ENCODE measurements around the gene TOMT.
A peak's percentile ranks its signal among the peaks of the same experiment; 100 is the strongest.
"Not testable (repeated sequence)": the region's sequence is repeated elsewhere in the genome, so short reads cannot be mapped to it uniquely, and the experiment has no call there.

TOMT gene

DNA sequence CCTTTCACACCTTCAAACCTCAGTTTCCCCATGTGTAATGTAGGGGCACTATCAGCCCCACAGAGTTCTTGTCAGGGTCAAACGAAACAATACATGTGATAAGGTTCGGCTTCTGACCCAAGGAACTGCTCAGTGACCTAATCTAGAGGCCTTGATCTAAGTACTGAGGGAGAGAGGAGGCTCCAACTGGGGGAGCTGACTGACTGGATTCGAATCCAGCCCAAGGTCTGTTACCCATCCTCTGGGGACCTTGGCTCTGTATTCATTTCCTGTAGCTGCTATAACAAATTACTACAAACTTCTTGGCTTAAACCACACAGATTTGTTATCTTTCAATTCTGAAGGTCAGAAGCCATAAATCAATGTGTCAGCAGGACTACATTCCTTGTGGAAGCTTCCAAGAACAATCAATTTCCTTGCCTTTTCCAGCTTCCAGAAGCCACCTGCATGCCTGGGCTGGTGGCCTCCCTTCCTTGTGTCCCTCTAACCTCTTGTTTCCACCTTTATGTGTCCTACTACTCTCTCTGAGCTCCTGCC is 17.5 kb downstream of the TOMT start:
- FAIRE-seq = no peak
- no peak for DNase-seq (ENCODE audit: insufficient read length, low spot score)

DNA sequence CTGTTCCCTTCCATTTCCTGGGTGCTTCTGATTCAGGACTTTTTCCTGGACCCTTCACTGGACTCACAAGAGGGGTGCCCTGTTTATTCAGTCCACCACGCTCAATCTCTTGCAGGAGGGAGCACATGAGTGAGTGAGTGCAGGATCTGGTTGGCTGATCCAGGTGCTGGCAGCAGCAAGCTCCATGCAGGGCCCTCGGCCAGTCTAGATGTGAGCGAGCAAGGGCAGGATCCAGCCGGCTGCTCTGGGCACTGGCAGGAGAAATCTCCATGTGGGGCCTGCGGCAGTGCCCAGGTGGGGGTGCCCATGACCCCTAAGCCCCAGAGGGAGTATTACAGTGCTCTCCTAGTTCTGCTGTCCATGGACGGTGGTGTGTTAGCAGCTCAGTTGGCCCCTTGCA is 18.3 kb downstream of the TOMT start:
- DNase-seq (ENCODE audit: insufficient read length, low spot score) (no peak), FAIRE-seq (no peak)

GRCh38 chr11:72125956-72126355 is 20.2 kb downstream of the TOMT start:
- DNase-seq (ENCODE audit: insufficient read length, low spot score) = no peak
- no peak for FAIRE-seq

DNA sequence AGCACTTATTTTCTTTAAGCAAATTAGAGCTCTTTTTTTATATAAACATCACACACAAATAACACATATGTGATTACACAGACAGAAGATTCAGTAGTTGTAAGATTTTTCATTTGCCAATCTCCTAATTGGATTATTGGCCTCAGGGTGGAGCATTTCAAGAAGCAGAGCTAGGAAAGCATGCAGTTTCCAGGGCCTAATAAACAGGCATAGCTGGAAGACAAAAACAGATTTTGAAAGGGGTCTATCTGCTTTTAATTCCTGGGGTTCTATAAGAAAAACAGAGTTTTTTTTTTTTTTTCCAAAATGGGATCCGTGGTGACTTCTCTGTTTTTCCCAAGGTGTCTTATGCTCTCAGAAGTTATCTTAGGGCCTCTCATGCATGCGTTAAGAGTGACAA is 22.2 kb downstream of the TOMT start:
- DNase-seq (ENCODE audit: insufficient read length, low spot score) = no peak
- FAIRE-seq = no peak

DNA sequence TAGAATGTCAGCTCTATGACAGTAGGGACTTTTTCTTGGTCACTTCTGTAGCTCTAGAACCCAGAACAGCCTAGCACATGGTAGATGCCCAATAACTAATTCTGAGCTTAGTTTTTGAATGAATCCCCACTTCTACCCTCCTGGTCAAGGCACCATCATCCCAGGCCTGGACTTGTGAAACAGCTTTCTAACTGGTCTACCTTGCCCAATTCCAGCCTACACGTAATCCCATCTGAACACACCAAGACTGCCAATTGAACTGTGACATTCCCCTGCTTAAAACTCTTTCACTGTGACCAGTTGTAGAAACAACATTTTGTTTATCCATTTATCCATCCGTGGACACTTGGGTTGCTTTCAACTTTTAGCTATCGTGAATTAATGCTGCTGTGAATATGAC is 23.7 kb downstream of the TOMT start:
- DNase-seq (ENCODE audit: insufficient read length, low spot score) (no peak), FAIRE-seq (peak; percentile 4)

GRCh38 chr11:72132646-72133045 is 26.9 kb downstream of the TOMT start:
- no peak for FAIRE-seq

GRCh38 chr11:72135473-72135872 is 29.7 kb downstream of the TOMT start, which contains the start of gene FOLR3:
Gene FOLR3, plus strand, starts transcription at chr11:72135725. Its CDS starts 228 bp downstream, at chr11:72135953.
- not testable (repeated sequence) for DNase-seq (ENCODE audit: insufficient read length, low spot score); FAIRE-seq

More at GRCh38 chr11:72132646-72133045, 26.9 kb downstream of the TOMT start:
- no peak for DNase-seq (ENCODE audit: insufficient read length, low spot score)

DNA sequence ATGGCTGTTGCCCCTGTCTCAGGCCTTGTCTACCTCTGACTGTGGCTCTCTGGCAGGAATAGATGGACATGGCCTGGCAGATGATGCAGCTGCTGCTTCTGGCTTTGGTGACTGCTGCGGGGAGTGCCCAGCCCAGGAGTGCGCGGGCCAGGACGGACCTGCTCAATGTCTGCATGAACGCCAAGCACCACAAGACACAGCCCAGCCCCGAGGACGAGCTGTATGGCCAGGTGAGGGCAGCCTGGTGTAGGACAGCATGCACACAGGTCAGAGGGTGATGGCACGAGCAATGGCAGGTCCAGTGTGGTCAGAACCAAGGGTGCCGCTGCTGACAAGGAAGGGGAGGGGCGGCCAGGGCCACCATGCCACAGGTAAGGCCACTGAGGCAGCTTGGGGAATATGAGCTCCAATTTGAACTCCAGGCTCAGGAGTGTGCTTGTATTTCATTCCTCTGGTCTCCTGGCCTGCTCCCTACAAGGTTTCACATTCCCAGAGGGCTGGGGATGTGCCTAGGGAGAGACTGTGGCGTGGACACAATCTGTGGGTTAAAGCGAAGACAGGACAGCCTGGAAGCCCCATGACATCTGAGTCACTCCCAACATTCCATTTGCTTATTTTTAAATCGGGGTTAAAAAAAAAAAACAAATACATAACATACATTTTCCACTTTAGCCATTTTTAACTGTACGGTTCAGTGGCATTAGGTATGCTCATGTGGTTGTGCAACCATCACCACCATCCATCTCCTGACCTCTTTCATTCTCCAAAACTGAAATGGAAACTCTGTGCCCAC is 30.4 kb downstream of the TOMT start:
- no peak for DNase-seq (ENCODE audit: insufficient read length, low spot score)
- peak; percentile 63 for FAIRE-seq

DNA sequence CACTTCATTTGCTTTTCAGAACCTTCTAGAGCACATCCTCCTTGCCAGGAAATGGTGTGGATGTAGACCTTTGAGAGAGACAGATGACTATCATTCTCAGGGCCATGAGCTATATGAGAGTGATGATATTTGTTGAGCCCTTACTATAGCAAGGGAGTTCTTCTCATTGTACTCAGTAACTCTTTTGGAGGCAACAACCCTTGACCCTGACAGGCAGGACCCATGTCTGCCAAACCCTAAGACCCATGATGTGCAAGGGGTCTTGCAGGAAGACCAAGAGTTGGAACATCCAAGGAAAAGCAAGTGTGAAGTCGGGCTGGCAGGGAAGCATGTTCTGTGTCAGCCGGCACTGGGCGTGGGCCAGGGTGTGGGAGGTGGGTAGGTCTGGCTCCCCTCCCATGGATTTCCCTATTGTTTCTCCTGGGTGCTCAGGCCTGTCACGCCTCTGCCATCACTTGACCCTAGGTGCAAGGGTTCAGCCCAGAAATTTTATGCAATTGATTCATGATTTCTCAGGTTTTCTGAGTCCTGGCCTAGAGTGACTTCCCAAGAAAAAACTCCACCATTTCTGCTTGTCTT is 31.0 kb downstream of the TOMT start:
- DNase-seq (ENCODE audit: insufficient read length, low spot score) = no peak
- FAIRE-seq = peak; percentile 73

DNA sequence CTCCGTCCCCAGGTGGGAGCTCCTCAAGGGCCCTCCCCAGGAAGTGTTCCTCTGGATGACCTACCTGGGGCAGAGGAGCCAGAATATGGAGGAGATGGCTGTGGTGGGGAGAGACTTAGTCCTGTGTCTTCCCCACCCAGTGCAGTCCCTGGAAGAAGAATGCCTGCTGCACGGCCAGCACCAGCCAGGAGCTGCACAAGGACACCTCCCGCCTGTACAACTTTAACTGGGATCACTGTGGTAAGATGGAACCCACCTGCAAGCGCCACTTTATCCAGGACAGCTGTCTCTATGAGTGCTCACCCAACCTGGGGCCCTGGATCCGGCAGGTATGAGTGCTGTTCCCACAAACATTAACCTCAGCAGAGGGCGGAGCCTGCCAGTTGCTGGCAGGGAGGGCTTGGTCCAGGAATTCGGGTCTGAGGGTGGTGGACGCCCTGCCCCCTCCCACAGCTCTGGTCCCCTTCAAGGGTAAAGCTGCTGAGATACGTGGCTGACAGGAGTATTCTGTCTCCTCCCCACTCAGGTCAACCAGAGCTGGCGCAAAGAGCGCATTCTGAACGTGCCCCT is 33.2 kb downstream of the TOMT start:
- DNase-seq (ENCODE audit: insufficient read length, low spot score) (no peak), FAIRE-seq (no peak)

- DNase-seq (ENCODE audit: insufficient read length, low spot score) (no peak), FAIRE-seq (no peak)
These were observed 33.8 kb downstream of the TOMT start for GRCh38 chr11:72139500-72139899.

GRCh38 chr11:72140661-72141060 is 34.9 kb downstream of the TOMT start:
- DNase-seq (ENCODE audit: insufficient read length, low spot score) = no peak
- FAIRE-seq = no peak

GRCh38 chr11:72141066-72141465 is 35.3 kb downstream of the TOMT start:
- DNase-seq (ENCODE audit: insufficient read length, low spot score) (peak; percentile 71), FAIRE-seq (peak; percentile 86)

- DNase-seq (ENCODE audit: insufficient read length, low spot score); FAIRE-seq: not testable (repeated sequence)
These were observed 36.4 kb downstream of the TOMT start for GRCh38 chr11:72142086-72142485.

- not testable (repeated sequence) for DNase-seq (ENCODE audit: insufficient read length, low spot score); FAIRE-seq
These were observed 36.8 kb downstream of the TOMT start for GRCh38 chr11:72142543-72142942.

GRCh38 chr11:72144807-72145565 is 39.3 kb downstream of the TOMT start:
- FAIRE-seq (peak; percentile 77), DNase-seq (ENCODE audit: insufficient read length, low spot score) (peak; percentile 51)

DNA sequence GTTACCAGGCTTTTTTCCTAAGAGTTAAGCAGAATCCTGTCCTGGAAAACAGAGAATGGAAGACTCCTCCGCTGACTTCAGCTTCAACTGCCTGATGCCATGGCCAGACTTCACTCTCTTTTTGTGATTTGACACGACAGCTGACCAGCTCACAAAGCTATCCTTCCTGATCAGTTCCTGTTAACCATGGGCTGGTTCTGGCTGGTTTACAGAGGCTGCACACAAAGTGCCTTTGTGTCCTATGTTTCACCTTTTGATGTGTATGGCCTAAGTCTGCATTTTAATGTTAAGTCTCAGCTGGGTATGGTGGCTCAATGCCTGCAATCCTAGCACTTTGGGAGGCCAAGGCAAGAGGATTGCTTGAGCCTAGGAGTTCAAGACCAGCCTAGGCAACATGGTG is 40.9 kb downstream of the TOMT start:
- no peak for FAIRE-seq

DNA sequence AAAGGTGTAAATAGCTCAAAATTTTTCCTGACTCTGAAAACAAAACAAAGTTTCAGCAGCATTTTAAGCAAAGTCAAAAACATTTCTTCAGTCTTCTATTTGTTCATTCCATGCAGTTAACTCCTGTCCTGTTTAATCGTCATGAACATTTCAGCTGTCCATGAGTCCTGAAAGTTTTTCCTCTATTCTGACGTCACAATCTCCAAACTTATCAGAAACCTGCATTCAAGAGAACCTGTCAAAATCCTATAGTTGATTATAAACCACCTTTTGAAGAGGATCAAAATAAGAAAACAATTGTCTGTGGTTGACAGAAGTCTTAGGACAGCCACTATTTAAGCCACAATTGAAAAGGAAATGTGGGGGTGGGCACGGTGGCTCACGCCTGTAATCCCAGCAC is 45.2 kb downstream of the TOMT start:
- DNase-seq (ENCODE audit: insufficient read length, low spot score) (no peak), FAIRE-seq (no peak)

More for the DNA sequence above, 40.9 kb downstream of the TOMT start:
- DNase-seq (ENCODE audit: insufficient read length, low spot score) = no peak

DNA sequence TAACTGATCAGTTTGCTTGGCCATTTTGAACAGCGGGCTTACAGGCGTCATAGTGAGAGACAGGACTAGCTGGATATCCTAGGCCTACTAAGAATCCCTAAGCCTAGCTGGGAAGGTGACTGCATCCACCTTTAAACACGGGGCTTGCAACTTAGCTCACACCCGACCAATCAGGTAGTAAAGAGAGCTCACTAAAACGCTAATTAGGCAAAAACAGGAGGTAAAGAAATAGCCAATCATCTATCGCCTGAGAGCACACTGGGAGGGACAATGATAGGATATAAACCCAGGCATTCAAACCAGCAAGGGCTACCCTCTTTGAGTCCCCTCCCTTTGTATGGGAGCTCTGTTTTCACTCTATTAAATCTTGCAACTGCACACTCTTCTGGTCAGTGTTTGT is 48.1 kb downstream of the TOMT start:
- DNase-seq (ENCODE audit: insufficient read length, low spot score); FAIRE-seq: not testable (repeated sequence)

DNA sequence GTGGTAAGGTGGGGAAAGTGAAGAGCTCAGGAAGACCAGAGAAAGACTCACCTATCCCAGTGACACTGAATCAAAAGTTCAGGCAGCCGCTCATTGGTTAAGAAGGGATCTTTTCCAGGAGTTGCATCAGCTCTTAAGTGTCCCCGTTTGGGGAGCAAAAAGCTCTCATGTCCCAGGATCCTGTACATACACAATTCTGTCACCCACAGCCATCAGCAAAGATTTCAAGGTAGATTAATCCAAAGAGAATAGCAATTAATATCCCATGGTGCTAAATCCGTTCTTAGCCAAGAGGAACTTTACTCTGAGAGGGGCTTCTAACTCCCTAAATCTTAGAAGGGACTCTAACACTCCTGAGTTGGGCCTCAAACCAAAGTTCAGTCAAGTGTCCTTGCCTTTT is 49.1 kb downstream of the TOMT start:
- DNase-seq (ENCODE audit: insufficient read length, low spot score) = no peak
- no peak for FAIRE-seq

DNA sequence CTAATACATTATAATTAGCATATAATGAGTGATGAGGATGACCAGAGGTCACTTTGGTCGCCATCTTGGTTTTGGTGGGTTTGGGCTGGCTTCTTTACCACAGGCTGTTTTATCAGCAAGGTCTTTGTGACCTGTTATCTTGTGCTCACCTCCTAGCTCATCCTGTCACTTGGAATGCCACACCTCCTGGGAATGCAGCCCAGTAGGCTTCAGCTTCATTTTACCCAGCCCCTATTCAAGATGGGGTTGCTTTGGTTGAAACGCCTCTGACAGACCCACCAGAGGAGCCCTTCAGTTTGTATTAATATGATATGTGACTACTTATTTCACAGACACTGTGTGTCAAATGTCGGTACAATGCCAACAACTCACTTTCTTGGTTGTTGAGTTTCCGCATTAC is 50.0 kb downstream of the TOMT start:
- DNase-seq (ENCODE audit: insufficient read length, low spot score) = no peak
- FAIRE-seq = no peak
